ENCODE results near the gene CREB3L2.

Gene CREB3L2

DNA sequence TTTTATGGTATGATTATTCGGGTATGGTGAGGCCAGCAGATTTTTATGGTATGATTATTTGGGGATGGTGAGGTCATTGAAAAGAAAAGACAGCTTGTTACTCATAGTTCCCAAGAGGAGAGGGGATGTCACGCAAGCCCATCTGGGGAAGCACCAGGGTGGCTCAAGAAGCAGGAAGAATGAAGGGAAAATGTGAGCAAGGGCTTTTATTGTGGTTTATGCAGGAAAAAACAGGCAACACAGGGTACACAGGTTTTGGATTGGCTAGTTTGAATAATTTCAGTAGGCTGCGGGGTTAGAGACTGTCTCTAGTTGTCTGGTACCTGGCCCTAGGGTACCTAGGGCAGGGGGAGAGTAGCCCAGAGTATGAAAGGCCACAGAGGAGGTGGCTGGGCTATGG lies 128.4 kb downstream of the CREB3L2 start:
- DNase-seq (ENCODE audit: low read depth in 2 of 2), result no peak

DNA sequence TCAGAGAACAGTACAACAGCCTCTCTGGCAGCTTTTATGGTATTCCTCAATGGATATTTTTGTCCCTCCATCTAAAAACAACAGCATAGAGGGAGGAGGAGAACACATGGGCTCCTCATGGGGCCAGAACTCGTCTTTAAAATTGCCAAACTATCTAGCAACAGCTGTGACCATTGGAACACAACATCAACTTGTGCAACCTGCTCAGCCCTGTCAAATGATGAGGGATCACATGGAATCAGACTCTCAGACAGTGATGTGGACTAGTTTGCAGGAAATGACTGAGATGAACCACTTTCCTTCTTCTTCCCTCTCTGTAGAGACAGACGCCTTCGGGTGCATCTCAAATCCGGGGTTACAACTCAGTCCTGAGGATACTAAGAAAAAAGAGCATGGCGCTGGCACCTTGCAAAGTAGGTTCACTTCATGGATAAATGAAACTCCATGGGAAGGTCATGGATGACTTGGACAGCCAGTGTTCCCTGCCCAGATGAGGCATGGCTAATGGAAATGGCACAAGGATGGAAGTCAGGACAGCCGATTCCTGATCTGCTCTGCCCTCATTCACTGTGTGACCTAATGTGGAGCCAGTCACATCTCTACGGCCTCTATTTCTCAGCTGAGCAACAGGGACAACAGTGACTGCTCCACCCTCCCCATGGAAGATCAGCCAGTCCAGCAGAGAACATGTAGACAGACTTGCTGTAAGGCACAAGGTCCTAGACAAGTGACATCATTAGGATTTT lies 130.5 kb downstream of the CREB3L2 start:
- no peak for DNase-seq (ENCODE audit: low read depth in 2 of 2)

DNA sequence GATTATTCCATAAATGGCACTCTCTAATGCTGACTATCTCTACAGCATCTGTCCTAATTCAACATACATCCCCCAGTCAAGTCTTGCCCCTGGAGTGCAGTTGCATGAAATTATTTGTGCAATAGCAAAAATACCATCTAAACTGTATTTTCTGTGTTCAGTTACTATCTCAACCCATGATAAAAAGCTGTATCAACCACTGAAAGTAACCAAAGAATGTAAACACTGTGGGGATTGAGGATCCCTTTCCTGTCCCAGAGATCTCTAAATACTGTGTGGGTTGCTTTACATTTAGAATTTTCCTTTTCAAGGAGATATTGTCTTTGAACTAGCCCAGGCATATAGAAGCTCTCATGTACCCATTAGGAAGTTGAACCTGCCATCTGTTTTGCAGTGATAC lies 131.2 kb downstream of the CREB3L2 start:
- no peak for DNase-seq (ENCODE audit: low read depth in 2 of 2)

DNA sequence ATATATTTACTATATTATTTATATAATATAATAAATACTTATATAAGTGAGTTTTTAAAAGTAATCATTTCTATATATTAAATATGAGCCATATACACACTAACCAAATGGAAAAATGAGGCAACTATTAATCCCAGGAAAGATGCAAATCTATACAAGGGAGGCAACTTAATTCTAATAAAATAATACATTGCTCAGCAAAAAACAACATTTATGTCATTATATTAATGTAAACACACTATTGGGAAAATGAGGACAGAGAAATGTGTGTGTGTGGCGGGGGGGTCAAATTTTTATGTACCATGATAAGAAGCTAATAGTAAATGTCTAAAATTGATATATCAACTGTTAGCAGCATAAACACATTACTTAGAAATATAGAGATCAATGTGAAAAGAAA lies 131.8 kb downstream of the CREB3L2 start:
- DNase-seq (ENCODE audit: low read depth in 2 of 2), result no peak

DNA sequence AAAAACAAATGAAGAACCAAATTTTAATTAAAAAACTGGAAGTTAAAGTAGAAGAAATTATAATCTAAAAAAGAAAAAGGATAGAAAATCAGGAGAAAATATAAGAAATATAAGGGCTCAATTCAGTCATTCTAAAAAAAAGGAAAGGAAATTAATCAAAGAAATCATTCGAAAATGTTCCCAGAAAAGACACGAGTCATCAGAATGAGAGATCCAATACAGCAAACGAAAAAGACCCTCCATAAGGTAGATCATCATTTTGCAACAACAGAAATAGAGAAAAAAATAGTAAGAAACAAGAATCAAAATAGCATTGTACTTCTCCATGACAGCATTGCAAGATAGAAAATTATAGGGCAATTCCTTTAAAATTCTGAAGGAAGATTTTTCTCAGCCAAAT lies 132.6 kb downstream of the CREB3L2 start:
- DNase-seq (ENCODE audit: low read depth in 2 of 2), result no peak

DNA sequence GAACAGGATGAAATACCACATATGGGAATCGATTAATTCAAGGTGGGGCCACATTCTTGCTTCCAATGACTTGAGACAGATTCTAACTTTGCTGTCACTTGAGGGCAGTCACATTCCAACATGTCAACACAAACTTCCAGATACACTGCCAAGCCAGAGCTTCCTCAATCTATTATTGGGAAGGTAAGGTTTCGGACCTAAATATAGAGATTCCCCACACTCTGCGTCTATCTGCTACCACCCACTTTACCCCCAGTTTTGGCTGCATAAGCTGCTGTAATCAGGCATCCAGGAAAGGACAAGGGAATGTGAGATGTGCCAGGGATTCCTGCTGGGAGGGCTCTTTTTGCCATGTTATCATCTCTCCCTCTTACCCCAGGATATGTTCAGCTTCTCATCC lies 134.6 kb downstream of the CREB3L2 start:
- DNase-seq (ENCODE audit: low read depth in 2 of 2), result no peak

DNA sequence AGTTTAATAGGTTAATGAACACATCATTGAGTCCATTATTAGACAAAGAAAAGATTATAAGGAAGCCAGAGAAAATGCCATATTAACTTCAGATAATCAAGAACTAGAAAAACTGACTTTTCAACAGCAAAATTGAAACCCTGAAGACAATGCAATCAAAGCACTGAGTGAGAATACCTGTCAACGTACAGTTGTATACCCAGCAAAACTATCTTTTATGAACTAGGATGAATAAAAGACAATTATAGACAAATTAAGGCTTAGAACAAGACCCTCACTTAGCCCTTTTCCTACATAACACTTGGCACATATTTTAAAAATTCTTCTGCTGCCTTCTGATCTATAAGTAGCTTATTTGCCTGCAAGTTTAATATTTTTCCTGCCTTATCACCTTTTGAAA lies 136.1 kb downstream of the CREB3L2 start:
- DNase-seq (ENCODE audit: low read depth in 2 of 2), result no peak

DNA sequence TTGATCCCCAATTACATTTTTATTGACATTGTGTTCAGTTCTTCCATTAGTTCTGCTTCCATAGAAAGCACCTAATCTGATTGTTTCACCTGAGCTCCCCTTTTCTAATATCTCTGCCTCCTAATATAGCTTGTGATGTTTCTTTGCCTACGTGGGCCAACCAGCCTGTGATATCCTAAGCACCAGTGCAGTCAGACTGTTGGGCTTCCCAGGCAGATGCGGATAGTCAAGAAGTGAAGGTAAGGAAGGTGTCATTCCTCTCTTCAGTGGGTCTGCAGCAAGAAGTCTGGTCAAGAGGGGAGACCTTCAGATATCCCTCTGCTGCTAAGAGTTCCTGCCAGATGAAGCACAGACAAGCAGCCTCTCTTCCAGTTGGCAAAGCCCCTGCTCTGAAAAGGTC lies 138.9 kb downstream of the CREB3L2 start:
- DNase-seq (ENCODE audit: low read depth in 2 of 2), result no peak

DNA sequence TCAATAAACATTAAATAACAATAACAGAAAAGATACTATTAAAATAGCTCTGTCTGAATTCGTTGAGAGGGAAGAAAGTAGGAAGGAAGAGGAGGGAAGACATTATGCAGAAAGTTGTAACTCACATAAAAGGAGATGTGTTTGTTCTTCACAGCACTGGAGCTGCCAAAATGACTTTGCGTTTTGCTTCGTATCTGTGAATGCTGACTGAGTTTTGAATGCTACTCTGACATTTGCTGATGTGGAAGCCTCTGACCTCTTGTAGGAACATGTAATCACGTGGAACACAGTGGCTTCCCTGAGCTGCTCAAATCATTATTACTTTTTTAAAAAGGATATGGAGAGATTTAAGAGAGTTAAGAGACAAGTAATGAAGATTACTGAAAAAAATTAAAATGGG lies 139.5 kb downstream of the CREB3L2 start:
- no peak for DNase-seq (ENCODE audit: low read depth in 2 of 2)

DNA sequence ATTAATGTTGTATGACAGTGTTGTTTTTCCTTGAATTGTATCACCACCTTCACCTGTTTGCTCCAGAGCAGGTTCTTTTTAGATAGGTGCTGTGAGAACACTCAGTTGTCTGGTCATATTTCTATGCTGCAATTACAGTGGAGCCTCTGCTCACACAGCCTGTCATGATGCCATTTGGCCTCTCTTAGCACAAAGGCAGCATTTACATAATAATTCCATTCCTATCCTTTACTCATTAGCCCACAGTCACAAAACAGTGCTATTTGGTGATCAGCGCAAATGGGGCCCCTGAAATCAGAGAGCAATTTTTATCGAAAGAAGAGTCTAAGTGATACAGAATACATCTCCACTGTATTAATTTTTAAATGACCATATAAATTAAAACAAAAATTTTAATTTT lies 141.3 kb downstream of the CREB3L2 start:
- no peak for DNase-seq (ENCODE audit: low read depth in 2 of 2)

DNA sequence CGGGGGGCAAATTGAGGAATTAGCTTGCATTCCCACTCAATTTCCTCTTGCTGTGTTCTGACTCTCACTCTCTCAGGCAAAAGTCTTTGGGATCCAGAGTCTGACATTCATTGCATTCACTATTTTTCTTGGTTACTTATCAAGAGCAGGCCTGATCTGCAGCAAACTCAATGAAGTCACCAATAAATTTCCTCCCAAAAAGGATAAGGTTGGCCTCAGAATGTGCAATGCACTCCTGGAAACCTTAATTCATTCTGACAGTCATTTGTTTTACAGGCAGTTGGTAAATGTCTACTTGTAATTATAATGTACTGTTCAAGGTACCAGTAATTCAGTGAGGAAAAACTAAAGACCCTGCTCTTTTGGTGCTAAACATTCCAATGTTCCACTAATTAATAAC lies 148.8 kb downstream of the CREB3L2 start:
- no peak for DNase-seq (ENCODE audit: low read depth in 2 of 2)

DNA sequence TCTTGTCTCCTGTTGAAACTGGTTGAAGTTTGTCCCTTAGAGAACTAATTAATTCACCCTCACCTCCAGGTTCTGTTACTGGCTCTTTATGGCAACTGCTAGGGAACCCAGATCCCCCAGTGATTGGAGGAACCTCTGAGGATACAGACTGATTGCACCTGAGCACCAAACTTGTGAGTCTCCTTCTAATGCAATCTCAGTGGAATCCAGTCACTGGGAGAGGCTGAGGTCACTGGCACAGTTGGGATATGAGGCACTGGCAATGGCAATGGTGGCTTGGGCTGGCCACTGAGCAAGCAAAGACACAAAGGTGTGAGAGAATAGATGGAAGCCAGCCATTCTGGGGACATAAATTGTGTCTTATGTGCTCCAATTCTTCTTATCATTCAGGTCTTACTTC lies 149.8 kb downstream of the CREB3L2 start:
- no peak for DNase-seq (ENCODE audit: low read depth in 2 of 2)

DNA sequence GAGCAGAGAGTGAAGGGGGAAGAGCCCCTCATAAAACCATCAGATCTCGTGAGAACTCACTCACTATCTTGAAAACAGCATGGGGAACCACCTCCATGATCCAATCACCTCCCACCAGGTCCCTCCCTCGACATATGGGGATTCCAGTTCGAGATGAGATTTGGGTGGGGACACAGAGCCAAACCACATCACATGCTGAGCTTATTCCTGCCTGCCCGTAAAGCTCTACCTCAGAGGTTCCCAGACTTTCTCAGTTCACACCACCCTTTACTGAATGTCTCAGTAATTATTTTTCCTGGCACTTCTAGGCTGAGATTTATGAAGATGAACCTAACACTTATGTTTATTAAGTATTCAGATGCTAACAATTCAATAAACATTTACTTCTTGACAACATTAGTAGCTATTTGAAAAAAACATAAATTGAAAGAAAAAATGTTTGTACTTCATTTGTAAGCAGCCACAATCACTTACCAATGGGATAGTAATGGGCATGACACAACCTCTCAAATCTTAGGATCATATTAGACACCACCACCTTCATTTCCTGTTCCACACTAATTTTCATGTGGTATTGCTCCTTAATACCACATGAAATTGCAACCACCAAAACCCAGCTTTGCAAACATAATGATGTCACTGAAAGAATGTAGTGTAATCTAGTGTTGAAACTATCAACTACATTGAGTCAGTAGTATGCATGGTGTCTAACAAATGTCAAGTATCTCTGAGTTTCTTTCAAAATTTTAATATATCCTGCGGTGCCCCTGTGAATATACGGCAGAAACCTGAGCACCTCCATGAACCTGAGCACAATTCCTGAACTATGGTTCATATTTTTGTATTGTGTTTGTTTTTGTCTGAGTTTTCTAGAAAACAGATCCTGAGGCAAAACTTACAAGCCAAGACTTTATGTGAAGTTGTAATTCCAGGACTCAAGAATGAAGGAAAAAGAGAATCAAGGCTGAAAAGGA lies 150.6 kb downstream of the CREB3L2 start:
- no peak for DNase-seq (ENCODE audit: low read depth in 2 of 2)

DNA sequence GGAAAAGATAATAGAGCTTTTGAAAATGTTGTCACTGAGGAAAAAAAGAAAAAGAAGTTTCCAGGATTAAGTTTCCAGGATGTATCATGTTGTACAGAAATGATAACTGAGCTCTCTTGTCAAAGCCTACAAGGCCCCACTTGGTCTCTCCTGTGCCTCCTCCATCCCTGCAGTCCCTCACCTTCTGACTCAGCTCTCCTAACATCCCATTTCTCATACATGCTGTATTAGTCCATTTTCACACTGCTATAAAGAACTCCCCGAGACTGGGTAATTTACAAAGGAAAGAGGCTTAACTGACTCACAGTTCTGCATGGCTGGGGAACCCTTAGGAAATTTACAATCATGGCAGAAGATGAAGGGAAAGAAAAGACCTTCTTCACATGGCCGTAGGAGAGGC lies 151.3 kb downstream of the CREB3L2 start:
- no peak for DNase-seq (ENCODE audit: low read depth in 2 of 2)

DNA sequence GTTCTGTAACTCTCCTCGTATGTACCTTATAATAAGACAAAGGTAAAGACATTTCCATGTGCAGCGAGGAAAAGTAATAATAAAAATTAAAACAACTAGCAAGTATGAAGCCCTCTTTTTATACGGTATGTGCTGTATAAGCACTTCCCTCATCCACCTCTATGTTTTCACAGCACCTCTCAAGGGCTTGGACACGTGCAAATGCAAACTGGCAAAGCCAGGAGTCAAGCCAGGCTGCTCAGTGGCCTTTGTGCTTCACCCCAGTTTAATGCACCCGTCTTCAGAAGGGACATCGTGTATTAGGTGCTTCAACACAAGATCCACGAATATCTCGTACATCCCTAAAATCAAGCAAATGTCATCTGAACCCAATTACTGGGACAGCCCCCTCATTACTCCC lies 153.8 kb downstream of the CREB3L2 start:
- no peak for DNase-seq (ENCODE audit: low read depth in 2 of 2)

DNA sequence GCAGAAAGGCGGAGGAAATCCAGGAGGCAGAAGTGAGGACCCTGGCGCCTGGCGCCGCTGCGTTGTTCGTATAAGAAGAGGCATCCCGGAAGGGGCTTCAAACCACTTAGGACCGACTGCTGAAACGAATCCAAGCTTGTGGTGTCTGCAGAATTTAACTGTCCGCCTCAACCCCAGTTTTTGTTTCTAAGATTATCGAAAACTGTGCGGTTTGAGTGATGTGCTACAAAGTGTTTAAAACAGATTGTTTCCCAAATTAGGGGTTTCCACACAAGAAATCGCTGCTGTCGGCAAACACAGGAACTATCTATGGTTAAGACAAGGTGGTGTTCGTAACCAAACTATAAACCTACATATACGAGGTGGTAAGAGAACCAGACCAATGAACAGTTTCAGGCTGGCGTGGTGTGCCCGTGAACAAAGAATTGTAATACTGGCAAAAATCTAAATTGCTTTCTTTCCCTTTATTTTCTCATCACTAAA lies 154.3 kb downstream of the CREB3L2 start:
- no peak for DNase-seq (ENCODE audit: low read depth in 2 of 2)

DNA sequence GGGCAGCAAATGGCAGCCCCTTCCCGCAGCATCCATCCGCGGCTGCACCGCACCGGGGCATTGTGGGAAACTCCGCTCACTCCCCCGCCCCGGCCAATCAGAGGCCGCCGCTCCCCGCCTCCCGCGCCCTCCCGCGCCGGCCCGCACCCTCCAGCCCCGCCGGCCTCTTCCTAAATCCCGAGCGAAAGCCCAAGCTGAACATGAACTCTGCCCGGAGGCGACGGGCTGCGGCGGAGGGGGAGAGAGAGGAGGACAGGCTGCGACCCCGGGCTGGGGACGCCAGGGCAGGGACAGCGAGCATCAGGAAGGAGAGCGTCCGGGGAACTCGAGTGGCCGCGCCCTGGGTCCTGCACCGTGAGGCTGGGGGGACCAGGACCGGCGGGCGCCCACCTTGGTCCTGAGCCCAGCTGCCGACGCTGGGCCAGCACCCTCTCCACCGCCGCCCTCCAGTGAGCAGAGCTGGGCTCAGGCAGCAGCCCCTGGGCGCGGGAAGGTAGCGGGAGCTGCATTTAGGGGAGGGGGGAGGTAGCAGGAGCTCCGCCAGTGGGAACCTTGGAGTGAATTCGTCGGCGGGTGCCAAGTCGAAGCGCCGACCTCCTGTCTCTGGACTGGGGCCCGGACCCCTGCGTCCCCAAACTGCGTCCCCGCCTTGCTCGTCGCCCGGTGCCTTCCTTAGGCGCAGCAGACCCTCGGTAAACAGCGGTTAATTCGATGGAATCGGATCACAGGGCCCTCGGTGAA lies 154.9 kb downstream of the CREB3L2 start, which contains the start of gene DGKI:
Gene DGKI (minus strand): TSS at position 148 of the 741 bp plus-strand sequence.
- no peak for DNase-seq (ENCODE audit: low read depth in 2 of 2)

DNA sequence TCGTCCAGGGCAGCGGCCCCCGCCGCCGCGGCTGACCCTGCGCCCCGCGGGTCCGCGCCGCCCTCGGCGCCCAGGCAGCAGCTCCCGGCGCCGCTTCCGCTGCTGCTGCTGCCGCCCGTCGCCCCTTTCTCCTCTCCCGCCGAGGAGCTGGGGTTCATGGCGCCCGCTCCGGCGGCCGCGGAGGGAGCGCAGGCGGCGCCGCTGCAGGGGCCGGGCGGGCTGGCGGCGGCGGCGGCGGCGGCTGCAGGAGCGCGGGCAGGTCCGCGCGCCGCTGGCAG lies 155.4 kb downstream of the CREB3L2 start:
- no peak for DNase-seq (ENCODE audit: low read depth in 2 of 2)

DNA sequence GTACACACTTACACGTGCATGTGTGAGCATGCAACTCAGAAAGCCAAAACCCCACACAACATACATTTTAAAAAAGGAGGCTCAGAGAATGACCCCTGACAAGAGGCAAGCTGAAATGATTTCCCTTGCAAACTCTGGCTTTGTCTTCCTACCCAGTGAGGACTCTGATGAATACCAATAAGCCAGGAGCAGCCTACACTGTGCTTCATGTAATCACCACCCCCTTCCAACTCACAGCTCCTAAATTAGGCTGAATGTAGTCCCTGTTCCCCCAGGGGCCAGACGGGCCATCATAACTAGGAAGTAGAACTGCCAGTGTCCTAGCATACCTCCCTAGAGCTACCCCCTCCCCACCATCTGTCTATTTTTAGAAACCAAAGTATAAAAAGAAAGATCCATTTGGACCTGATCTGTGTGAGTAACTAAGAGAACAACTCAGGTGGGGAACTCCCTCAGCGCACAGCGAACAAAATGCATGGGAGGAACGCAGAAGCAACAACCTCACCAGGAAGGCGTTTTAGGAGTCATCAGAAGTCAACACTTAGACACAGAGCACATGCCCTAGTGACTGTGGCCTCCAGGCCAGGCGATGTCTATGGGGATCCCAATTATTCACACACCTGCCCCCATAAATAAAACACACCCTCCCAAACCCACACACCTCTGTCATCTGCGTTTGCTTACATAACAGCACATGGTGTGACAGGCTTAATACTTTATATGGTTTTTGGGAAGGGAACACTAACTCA lies 157.0 kb downstream of the CREB3L2 start:
- DNase-seq (ENCODE audit: low read depth in 2 of 2), result no peak

DNA sequence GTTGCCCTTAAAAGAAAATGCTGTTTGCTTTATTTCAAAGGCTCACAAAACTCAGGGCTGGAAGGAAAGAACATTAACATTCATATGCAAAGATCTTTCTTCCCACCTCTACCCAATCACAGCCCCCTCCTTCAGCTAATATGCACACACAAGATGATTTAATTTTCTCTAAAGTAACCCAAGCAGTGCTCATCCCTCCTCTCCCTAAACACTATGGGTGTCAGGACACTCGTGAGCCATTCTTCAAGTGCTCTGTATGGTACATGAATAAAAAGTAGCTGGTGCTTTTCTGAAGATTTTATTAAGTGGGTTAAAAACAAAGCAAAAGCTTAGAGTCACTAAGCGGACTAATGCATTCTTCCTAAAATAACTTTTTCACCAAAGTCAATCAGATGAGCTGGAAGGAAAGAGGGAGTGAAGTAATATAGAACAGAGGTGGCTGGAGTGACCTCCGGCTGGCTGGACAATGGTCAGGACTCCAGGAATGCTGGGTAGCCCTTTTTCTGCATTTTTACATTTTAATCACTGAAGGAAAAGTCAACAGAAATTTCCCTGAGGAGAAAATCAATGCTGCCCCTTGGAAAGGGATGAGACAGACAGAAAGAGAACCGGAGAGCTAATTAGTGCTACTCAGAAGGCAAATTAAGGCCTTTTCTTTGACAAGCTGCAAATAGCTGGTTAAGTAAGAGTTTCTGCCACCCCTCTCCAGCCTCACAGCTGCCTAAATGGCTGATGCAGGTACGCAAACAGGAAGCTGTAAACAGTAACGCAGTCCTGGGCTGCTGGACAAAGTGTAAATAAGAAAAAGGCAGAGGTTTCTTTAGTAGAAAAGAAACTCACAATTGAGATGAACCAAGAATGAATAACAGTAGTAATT lies 161.7 kb downstream of the CREB3L2 start:
- no peak for DNase-seq (ENCODE audit: low read depth in 2 of 2)

Measured in stimulated activated CD4-positive, alpha-beta T cell treated with anti-CD3 and anti-CD28 coated beads, Interleukin-1b, Interleukin-23, amount 100 ng/mL, for 1 hour (primary cell).